ENCODE measurements around the gene MFGE8. TPM values are rescaled to one million over a fixed set of nuclear protein-coding genes. Genes with fewer than 3 reads are reported as not detected.

The MFGE8 gene
- total RNA-seq, 3 donors from 2014 or later: 226 to 457 (median 311) TPM

DNA sequence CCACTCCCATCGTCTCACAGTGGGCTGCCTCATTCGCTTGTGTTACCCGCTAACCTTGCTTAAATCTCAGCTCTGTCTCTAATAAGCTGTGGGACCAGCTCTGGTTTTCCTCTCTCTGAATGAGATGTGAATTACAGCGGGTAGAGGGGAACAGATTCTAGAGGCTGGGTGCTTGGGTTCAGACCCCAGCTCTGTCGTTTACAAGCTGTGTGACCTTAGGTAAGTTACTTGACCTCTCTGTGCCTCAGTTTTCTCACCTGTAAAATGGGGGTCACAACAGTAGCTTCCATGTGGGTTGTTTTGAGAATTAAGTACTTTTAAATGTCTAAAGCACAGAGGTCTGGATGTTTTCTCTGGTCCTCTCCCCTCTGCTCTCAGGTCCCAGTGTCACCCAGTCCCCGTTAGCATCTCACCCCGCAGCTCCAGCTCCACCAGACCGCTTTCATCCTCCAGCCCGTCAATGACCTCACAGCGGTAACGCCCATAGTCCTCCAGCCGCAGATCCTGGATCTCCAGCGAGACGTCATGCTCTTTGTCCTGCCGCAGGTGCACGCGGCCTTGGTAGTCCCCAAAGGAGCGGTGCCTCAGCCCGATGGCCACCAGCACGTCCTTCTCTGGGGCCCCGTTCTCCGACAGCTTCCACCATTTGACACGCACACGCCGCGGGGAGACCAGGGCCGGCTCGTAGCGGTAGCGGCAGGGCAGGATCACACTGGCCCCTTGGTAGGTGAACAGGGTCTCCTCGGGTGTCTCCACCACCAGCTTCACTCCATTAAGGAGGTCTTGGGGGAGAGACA, 32.0 kb downstream of the MFGE8 start:
- no peak overlapping the region for H3K4me3 ChIP-seq
- H3K4me1 ChIP-seq: no peaks in the 10 kb centered on the region
- H3K9me3 ChIP-seq: no peaks in the 10 kb centered on the region
- H3K27me3 ChIP-seq: no peaks in the 10 kb centered on the region
- TF ChIP-seq POLR2A (IDR thresholded peaks at IDR 0.05) (no peak), POLR2AphosphoS5 (IDR thresholded peaks at IDR 0.05) (no peak), CTCF (IDR thresholded peaks at IDR 0.05) (no peak)
- H3K27ac ChIP-seq: no peak overlapping the region
- DNase-seq (ENCODE audit: low spot score in 2 of 2): no peak
- H3K36me3 ChIP-seq: no peaks in the 10 kb centered on the region
- intact Hi-C loops (cut with DNase I; ENCODE audit: low total_unique reads): loop anchor here (2.0 kb wide), 1 partner anchor 552 kb away; no protein-coding TSS in a partner anchor

DNA sequence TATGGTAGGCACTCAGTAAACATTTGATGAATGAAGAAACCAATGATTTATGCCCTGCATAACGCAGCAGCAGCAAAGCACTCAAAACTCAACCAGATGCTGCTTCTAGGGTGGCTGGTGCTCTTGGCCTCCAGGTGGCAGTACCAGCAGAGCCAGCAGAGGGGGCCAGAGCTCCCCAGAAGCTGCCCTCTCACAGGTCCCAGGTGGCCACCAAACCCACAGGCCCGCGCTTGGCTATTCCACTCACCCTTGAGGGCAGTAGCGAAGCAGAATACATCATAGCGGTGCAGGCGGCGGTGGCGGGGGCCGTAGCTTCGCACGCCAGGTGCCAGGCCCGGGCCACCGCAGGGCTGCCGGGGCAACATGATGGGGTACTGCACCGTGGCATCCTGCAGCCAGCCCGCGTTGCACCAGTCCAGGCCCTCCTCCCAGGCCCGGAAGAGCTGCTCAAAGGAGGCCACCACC, 34.4 kb downstream of the MFGE8 start:
- Histone ChIP-seq H3K4me1 (no peaks in the 10 kb centered on the region), H3K4me3 (no peak overlapping the region), H3K9me3 (no peaks in the 10 kb centered on the region), H3K27ac (no peak overlapping the region), H3K36me3 (no peaks in the 10 kb centered on the region), H3K27me3 (no peaks in the 10 kb centered on the region)
- DNase-seq (ENCODE audit: low spot score in 2 of 2): no peak
- intact Hi-C loops (cut with DNase I; ENCODE audit: low total_unique reads): no loop called here
- TF ChIP-seq POLR2AphosphoS5 (IDR thresholded peaks at IDR 0.05) (no peak), CTCF (IDR thresholded peaks at IDR 0.05) (no peak), POLR2A (IDR thresholded peaks at IDR 0.05) (no peak)

GRCh38 chr15:88877906-88878305, 35.3 kb downstream of the MFGE8 start:
- no peak for TF ChIP-seq CTCF (IDR thresholded peaks at IDR 0.05)
- no peak for TF ChIP-seq POLR2AphosphoS5 (IDR thresholded peaks at IDR 0.05)
- no peak for TF ChIP-seq POLR2A (IDR thresholded peaks at IDR 0.05)
- no peaks in the 10 kb centered on the region for H3K9me3 ChIP-seq
- intact Hi-C loops (cut with DNase I; ENCODE audit: low total_unique reads): no loop called here

DNA sequence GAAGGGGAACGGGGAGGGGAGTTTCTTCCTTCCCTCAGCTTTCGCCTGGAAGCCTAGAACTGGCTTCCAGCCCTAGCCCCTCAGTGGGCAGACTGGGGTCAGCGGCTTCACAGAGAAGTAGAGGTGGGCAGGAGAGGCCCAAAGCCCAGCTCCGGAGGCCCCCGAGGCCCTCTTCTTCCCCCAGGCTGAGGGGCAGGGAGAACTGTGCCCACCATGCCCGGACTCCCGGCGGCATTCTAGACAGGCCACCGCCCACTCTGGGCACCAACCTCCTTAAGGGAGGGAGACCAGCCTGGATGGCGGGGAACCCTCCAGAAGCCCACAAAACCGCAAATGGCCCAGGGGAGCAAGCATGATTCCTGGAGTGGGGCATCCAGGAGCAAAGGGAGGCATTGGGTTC, 35.8 kb downstream of the MFGE8 start:
- intact Hi-C loops (cut with DNase I; ENCODE audit: low total_unique reads): no loop called here
- TF ChIP-seq CTCF (IDR thresholded peaks at IDR 0.05): no peak
- no peak for TF ChIP-seq POLR2AphosphoS5 (IDR thresholded peaks at IDR 0.05)
- TF ChIP-seq POLR2A (IDR thresholded peaks at IDR 0.05): no peak
- DNase-seq (ENCODE audit: low spot score in 2 of 2): no peak
- no peaks in the 10 kb centered on the region for H3K27me3 ChIP-seq
- H3K4me1 ChIP-seq: no peaks in the 10 kb centered on the region
- H3K4me3 ChIP-seq: no peak overlapping the region
- no peaks in the 10 kb centered on the region for H3K36me3 ChIP-seq
- no peak overlapping the region for H3K27ac ChIP-seq
- no peaks in the 10 kb centered on the region for H3K9me3 ChIP-seq

More at GRCh38 chr15:88877906-88878305, 35.3 kb downstream of the MFGE8 start:
- Histone ChIP-seq H3K4me1 (no peaks in the 10 kb centered on the region), H3K27me3 (no peaks in the 10 kb centered on the region), H3K27ac (no peak overlapping the region), H3K4me3 (no peak overlapping the region), H3K36me3 (no peaks in the 10 kb centered on the region)
- DNase-seq (ENCODE audit: low spot score in 2 of 2): no peak

DNA sequence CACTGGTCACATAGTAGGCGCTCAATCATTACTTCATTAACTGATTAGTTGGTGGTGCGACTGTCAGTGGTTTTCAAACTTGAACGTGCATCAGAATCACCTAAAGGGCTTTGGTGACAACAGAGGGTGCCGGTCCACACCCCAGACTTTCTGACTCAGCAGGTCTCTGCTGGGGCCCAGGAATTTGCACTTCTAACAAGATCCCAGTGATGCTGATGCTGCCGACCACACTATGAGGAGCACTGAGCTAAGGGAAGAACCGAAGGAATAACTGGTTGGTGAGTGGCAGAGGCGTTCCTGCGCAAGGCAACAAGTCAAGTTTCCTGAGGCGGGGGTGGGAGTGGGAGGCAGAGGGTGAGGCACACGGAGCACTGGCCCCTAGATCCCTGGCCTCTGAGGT, 36.6 kb downstream of the MFGE8 start:
- Histone ChIP-seq H3K27ac (no peak overlapping the region), H3K4me1 (no peaks in the 10 kb centered on the region), H3K36me3 (no peaks in the 10 kb centered on the region), H3K4me3 (no peak overlapping the region), H3K9me3 (no peaks in the 10 kb centered on the region), H3K27me3 (no peaks in the 10 kb centered on the region)
- DNase-seq (ENCODE audit: low spot score in 2 of 2): no peak
- intact Hi-C loops (cut with DNase I; ENCODE audit: low total_unique reads): no loop called here
- TF ChIP-seq CTCF (IDR thresholded peaks at IDR 0.05) (no peak), POLR2AphosphoS5 (IDR thresholded peaks at IDR 0.05) (no peak)
